ENCODE results near the gene AVPR1B.

DNA sequence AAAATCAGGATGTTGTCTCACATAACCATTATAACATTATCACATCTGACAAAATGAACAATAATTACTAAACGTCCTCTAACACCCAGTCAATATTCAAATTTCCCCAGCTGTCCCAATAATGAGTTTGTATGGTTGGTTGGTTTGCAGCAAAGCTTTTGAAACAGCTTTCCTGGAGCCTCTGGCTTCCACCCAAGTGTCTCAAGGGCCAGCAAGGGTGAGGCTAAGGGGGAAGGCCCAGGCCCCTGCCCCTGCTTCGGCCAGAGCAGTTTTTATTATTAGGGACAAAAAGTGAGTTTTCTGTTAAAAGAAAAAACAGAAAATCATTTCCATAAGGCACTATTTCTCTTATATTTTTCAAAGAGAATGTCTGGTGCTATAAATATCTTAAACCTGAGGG, 19.1 kb upstream of the AVPR1B start:
- TF ChIP-seq CTCF (IDR thresholded peaks at IDR 0.05; ENCODE audit: low read depth, low read length) (no peak), POLR2A (IDR thresholded peaks at IDR 0.05; ENCODE audit: extremely low read depth, insufficient read length) (no peak), MAX (IDR thresholded peaks at IDR 0.05; ENCODE audit: low read depth, low read length) (no peak), MYC (IDR thresholded peaks at IDR 0.05; ENCODE audit: low read depth, low read length) (no peak)
